ENCODE results near the gene MAP7D1. TPM values are rescaled to one million over a fixed set of nuclear protein-coding genes. Genes with fewer than 3 reads are reported as not detected.

The MAP7D1 gene
- total and polyA plus RNA-seq, 2 donors (not counting 1 experiment from before 2014, with no cell fraction given), result 70.6 to 78.4 TPM

GRCh38 chr1:36124404-36125128 lies 31.4 kb upstream of the MAP7D1 start:
- TF ChIP-seq CTCF (conservative IDR thresholded peaks at IDR 0.05 in 1 of 2, IDR thresholded peaks at IDR 0.05 in 1 of 2; ENCODE audit: low read depth in 1 of 2, low read length in 2 of 2) (no peak), EZH2 (IDR thresholded peaks at IDR 0.05; ENCODE audit: low read length, missing control alignments) (no peak)
- Histone ChIP-seq H3K9ac (ENCODE audit: insufficient read depth, low read length) (no peak overlapping the region), H3K4me1 (ENCODE audit: control insufficient read depth, extremely low read depth, insufficient read depth, low read length) (no peaks in the 10 kb centered on the region), H3K27me3 (ENCODE audit: control insufficient read depth, insufficient read depth, low read length) (peaks cover 3% of the 10 kb centered on the region), H3K36me3 (ENCODE audit: control insufficient read depth, insufficient read depth, low read length) (no peaks in the 10 kb centered on the region), H3K4me2 (ENCODE audit: extremely low read depth, insufficient read depth, low read length) (peak overlapping the region; percentile 13), H3K4me3 (replicated peaks in 1 of 4; ENCODE audit: control extremely low read depth in 1 of 4, insufficient read depth in 1 of 4, low read depth in 3 of 4, low read length in 4 of 4) (peak overlapping the region in 1 of 4 experiments; percentile 35), H3K27ac (ENCODE audit: insufficient read depth, low read length) (no peak overlapping the region), H3K9me3 (ENCODE audit: control insufficient read depth, insufficient read depth, low read depth, low read length) (no peaks in the 10 kb centered on the region), H4K20me1 (ENCODE audit: control insufficient read depth, extremely low read depth, insufficient read depth, low read length) (no peaks in the 10 kb centered on the region), H3K79me2 (ENCODE audit: control insufficient read depth, insufficient read depth, low read length) (no peaks in the 10 kb centered on the region), H2AFZ (ENCODE audit: low read length) (no peak overlapping the region)
- no peak for DNase-seq (ENCODE audit: low read depth in 2 of 2)

GRCh38 chr1:36125129-36125991 lies 30.6 kb upstream of the MAP7D1 start, which contains the start of gene COL8A2:
TSS of gene COL8A2 (minus strand) at chr1:36125222. CDS start at chr1:36100242, 24,980 bp downstream.
- Histone ChIP-seq H4K20me1 (ENCODE audit: control insufficient read depth, extremely low read depth, insufficient read depth, low read length) (no peaks in the 10 kb centered on the region), H3K36me3 (ENCODE audit: control insufficient read depth, insufficient read depth, low read length) (no peaks in the 10 kb centered on the region), H3K9ac (ENCODE audit: insufficient read depth, low read length) (no peak within 1 kb of the TSS), H3K27ac (ENCODE audit: insufficient read depth, low read length) (no peak within 1 kb of the TSS), H2AFZ (ENCODE audit: low read length) (peak within 1 kb of the TSS; percentile 39), H3K4me1 (ENCODE audit: control insufficient read depth, extremely low read depth, insufficient read depth, low read length) (no peaks in the 10 kb centered on the region), H3K9me3 (ENCODE audit: control insufficient read depth, insufficient read depth, low read depth, low read length) (no peaks in the 10 kb centered on the region), H3K27me3 (ENCODE audit: control insufficient read depth, insufficient read depth, low read length) (peaks cover 3% of the 10 kb centered on the region), H3K4me2 (ENCODE audit: extremely low read depth, insufficient read depth, low read length) (peak within 1 kb of the TSS; percentile 25), H3K79me2 (ENCODE audit: control insufficient read depth, insufficient read depth, low read length) (no peaks in the 10 kb centered on the region), H3K4me3 (replicated peaks in 1 of 4; ENCODE audit: control extremely low read depth in 1 of 4, insufficient read depth in 1 of 4, low read depth in 3 of 4, low read length in 4 of 4) (peak within 1 kb of the TSS in 1 of 4 experiments; percentile 41)
- DNase-seq (ENCODE audit: low read depth in 2 of 2), result no peak
- TF ChIP-seq CTCF (conservative IDR thresholded peaks at IDR 0.05 in 1 of 2, IDR thresholded peaks at IDR 0.05 in 1 of 2; ENCODE audit: low read depth in 1 of 2, low read length in 2 of 2) (no peak), EZH2 (IDR thresholded peaks at IDR 0.05; ENCODE audit: low read length, missing control alignments) (peak; percentile 53)
